Calu3 (cell line): Measurements from ENCODE around the gene PSMD1. TPM values are rescaled to one million over a fixed set of nuclear protein-coding genes. Genes with fewer than 3 reads are reported as not detected.

ENCODE experiments used
- BruUV-seq: library from RNA; stranded (reverse); fragments of 400-500 nt; replicated peaks from 2 replicates; lab custom pipeline; 2021; lab: Mats Ljungman, UMichigan
- CTCF ChIA-PET: fragments of 300-600 bp; sonication (Branson Sonifier 250); formaldehyde crosslinking; loops from one replicate; lab custom pipeline; 2022; ENCODE audit warnings: antibody characterized with exemption; lab: Charles Lee
- DNase-seq: peaks from one replicate; pipeline ENCODE4 v3.0.0; 2022
- H3K27ac Mint-ChIP-seq: one replicate; pipeline ENCODE4 v1.8.0; 2022; ENCODE audit warnings: mixed read lengths; ENCODE audit not compliant: unreplicated experiment
- H3K27me3 Mint-ChIP-seq: one replicate; pipeline ENCODE4 v1.8.0; 2022; ENCODE audit warnings: mixed read lengths; ENCODE audit not compliant: unreplicated experiment
- H3K36me3 Mint-ChIP-seq: one replicate; pipeline ENCODE4 v1.8.0; 2022; ENCODE audit warnings: mild to moderate bottlenecking, moderate library complexity, mixed read lengths; ENCODE audit not compliant: insufficient read depth, unreplicated experiment
- H3K4me1 Mint-ChIP-seq: one replicate; pipeline ENCODE4 v1.8.0; 2022; ENCODE audit warnings: mild to moderate bottlenecking, low read depth, mixed read lengths; ENCODE audit not compliant: unreplicated experiment
- H3K4me3 Mint-ChIP-seq: one replicate; pipeline ENCODE4 v1.8.0; 2022; ENCODE audit warnings: mild to moderate bottlenecking, low read depth, moderate library complexity, mixed read lengths; ENCODE audit not compliant: unreplicated experiment
- H3K9me3 Mint-ChIP-seq: one replicate; pipeline ENCODE4 v1.8.0; 2022; ENCODE audit warnings: low read depth, mixed read lengths; ENCODE audit not compliant: unreplicated experiment
- intact Hi-C: fragments of 100-400 bp; cut with micrococcal nuclease; formaldehyde crosslinking; loops from one replicate; pipeline ENCODE4 v1.10.0; 2022; ENCODE audit not compliant: unreplicated experiment
- total RNA-seq: library from RNA; stranded (reverse); gene quantifications from 2 replicates; pipeline ENCODE4 v1.2.3, GENCODE V29; 2022
- TF ChIP-seq, protein P1 (sequence below): fragments of 200-600 bp; IDR thresholded peaks from one replicate; pipeline ENCODE4 v1.8.0; 2022; ENCODE audit warnings: antibody characterized with exemption; ENCODE audit not compliant: unreplicated experiment

PSMD1 gene
- total RNA-seq, 1 experiment from 2014 or later = 135 TPM

GRCh38 chr2:231034291-231034882 lies 22.3 kb upstream of the PSMD1 start:
- intact Hi-C loops = no loop called here
- no peaks in the 10 kb centered on the region for H3K9me3 Mint-ChIP-seq
- CTCF ChIA-PET = no interaction called here
- no TSS peak for BruUV-seq
- TF ChIP-seq, protein P1, sequence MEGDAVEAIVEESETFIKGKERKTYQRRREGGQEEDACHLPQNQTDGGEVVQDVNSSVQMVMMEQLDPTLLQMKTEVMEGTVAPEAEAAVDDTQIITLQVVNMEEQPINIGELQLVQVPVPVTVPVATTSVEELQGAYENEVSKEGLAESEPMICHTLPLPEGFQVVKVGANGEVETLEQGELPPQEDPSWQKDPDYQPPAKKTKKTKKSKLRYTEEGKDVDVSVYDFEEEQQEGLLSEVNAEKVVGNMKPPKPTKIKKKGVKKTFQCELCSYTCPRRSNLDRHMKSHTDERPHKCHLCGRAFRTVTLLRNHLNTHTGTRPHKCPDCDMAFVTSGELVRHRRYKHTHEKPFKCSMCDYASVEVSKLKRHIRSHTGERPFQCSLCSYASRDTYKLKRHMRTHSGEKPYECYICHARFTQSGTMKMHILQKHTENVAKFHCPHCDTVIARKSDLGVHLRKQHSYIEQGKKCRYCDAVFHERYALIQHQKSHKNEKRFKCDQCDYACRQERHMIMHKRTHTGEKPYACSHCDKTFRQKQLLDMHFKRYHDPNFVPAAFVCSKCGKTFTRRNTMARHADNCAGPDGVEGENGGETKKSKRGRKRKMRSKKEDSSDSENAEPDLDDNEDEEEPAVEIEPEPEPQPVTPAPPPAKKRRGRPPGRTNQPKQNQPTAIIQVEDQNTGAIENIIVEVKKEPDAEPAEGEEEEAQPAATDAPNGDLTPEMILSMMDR = no peak
- H3K4me3 Mint-ChIP-seq = no peak overlapping the region
- H3K36me3 Mint-ChIP-seq = no peaks in the 10 kb centered on the region
- no peak overlapping the region for H3K27ac Mint-ChIP-seq
- no peak for DNase-seq
- peaks cover 9% of the 10 kb centered on the region for H3K4me1 Mint-ChIP-seq
- H3K27me3 Mint-ChIP-seq = peaks cover 71% of the 10 kb centered on the region

DNA sequence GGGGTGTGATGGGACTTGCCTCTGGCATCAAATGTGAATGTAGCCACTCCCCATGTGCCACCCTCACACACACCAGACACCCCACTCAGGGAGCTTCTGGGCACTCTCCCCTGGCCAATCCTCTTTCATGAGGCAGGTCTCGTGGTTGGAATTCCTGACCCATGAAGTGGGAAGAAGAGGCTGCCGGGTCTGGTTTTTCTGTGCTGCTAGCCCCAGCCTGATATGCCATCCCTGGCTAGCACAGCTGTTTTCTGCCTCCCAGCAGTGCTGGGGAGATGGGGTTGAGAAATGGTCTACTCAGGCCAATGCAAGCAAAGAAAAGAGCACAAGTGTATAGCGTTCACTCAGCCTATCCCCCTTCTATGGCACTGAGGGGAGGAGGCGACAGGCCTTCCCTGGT lies 20.5 kb upstream of the PSMD1 start:
- H3K27me3 Mint-ChIP-seq = peaks cover 80% of the 10 kb centered on the region
- no TSS peak for BruUV-seq
- H3K4me1 Mint-ChIP-seq = peaks cover 9% of the 10 kb centered on the region
- DNase-seq = no peak
- H3K27ac Mint-ChIP-seq = no peak overlapping the region
- CTCF ChIA-PET = no interaction called here
- no peak overlapping the region for H3K4me3 Mint-ChIP-seq
- TF ChIP-seq, protein P1 = no peak
- H3K36me3 Mint-ChIP-seq = no peaks in the 10 kb centered on the region
- no peaks in the 10 kb centered on the region for H3K9me3 Mint-ChIP-seq
- intact Hi-C loops = no loop called here

DNA sequence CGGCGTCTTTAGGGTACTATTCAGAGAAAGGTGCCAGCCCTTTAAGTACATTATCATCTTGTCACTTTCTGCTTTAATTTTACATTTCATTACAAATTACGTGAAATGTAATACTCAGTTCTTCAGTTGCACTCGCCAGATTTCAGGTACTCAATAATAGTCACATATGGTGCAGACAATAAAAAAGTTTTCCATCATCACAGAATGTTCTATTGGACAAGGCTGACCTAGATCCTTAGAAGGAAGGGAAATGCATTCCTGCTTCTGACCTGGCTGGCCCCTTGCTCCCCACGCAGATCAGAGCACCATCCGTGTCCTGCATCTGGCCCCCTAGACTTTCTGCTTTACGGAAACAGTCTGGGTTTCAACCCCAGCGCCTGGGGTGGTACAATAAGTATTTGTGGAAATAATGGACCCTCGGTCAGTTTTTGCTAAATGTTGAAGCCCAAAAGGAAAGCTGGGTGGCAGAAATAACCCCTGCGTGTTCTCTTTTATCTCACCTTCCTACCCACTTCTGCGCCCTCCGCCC lies 20.0 kb upstream of the PSMD1 start:
- BruUV-seq = no TSS peak
- TF ChIP-seq, protein P1 = no peak
- no peak for DNase-seq
- Mint-ChIP-seq H3K4me1 (peaks cover 9% of the 10 kb centered on the region), H3K4me3 (peak overlapping the region; percentile 61), H3K9me3 (no peaks in the 10 kb centered on the region), H3K27ac (no peak overlapping the region), H3K27me3 (peaks cover 84% of the 10 kb centered on the region), H3K36me3 (no peaks in the 10 kb centered on the region)
- CTCF ChIA-PET = no interaction called here
- intact Hi-C loops = no loop called here

DNA sequence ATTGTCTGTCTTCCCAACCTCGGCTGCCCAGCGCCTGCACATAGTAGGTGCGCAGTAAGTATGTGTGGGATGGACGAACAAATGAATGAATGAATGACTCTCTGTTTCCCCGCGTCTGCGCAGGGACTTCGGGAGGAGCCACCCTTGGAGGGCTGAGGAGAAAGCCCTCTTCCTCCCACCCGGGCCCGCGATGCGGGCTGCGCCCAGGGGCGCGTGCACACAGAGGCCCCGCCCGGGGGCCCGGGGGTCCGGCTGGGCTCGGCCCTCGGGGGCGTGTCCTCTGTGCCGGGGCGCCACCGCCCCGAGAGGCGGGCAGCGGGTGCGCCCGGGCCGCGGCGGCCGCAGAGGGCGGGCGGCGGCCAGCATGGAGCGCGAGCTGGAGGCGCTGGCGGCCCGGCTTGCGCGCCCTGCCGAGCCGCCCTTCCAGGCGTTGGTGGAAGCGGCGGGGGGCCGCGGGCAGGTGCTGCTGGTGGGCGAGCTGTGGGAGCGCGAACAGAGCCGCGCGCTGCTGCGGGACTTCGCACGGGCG lies 19.4 kb upstream of the PSMD1 start, which contains the start of gene C2orf72:
TSS of gene C2orf72 (plus strand) at position 322 of the 529 bp plus-strand sequence. CDS start at position 365, 43 bp downstream.
- BruUV-seq = no TSS peak
- no peaks in the 10 kb centered on the region for H3K36me3 Mint-ChIP-seq
- TF ChIP-seq, protein P1 = no peak
- intact Hi-C loops = no loop called here
- H3K9me3 Mint-ChIP-seq = no peaks in the 10 kb centered on the region
- CTCF ChIA-PET = no interaction called here
- peak; percentile 15 for DNase-seq
- no peak within 1 kb of the TSS for H3K27ac Mint-ChIP-seq
- peaks cover 84% of the 10 kb centered on the region for H3K27me3 Mint-ChIP-seq
- peak within 1 kb of the TSS; percentile 61 for H3K4me3 Mint-ChIP-seq
- H3K4me1 Mint-ChIP-seq = peaks cover 9% of the 10 kb centered on the region
